ENCODE measurements around the gene KRTAP5-4. TPM values are rescaled to one million over a fixed set of nuclear protein-coding genes. Genes with fewer than 3 reads are reported as not detected.

KRTAP5-4 gene
- total and polyA plus RNA-seq, 10 donors, result not detected

- no peaks in the 10 kb centered on the region for H3K9me3 ChIP-seq
- 0 to 2% (median 1%) methylated on average over 11 to 124 of the region's 124 CpGs for WGBS, 5 donors
- H3K36me3 ChIP-seq, result no peaks in the 10 kb centered on the region
- DNase-seq, result peak; percentile 91
- intact Hi-C loops (cut with DNase I; ENCODE audit: low total_unique reads), result loop anchor here (10.0 kb wide), 1 partner anchor 368 kb away; no protein-coding TSS in a partner anchor
- H3K27ac ChIP-seq, result peak within 1 kb of the TSS; percentile 29 to 91 (median 78)
- H3K27me3 ChIP-seq (replicated peaks in 1 of 7), result peaks cover 0 to 88% (median 34%) of the 10 kb centered on the region in 7 donors
- H3K4me3 ChIP-seq, result peak within 1 kb of the TSS; percentile 38 to 79 (median 45)
- peak; percentile 31 to 60 (median 39) for TF ChIP-seq POLR2AphosphoS5 (IDR thresholded peaks at IDR 0.05)
- TF ChIP-seq, protein P1, sequence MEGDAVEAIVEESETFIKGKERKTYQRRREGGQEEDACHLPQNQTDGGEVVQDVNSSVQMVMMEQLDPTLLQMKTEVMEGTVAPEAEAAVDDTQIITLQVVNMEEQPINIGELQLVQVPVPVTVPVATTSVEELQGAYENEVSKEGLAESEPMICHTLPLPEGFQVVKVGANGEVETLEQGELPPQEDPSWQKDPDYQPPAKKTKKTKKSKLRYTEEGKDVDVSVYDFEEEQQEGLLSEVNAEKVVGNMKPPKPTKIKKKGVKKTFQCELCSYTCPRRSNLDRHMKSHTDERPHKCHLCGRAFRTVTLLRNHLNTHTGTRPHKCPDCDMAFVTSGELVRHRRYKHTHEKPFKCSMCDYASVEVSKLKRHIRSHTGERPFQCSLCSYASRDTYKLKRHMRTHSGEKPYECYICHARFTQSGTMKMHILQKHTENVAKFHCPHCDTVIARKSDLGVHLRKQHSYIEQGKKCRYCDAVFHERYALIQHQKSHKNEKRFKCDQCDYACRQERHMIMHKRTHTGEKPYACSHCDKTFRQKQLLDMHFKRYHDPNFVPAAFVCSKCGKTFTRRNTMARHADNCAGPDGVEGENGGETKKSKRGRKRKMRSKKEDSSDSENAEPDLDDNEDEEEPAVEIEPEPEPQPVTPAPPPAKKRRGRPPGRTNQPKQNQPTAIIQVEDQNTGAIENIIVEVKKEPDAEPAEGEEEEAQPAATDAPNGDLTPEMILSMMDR (IDR thresholded peaks at IDR 0.05 in 8 of 11, conservative IDR thresholded peaks at IDR 0.05 in 3 of 11), result no peak
- H3K4me1 ChIP-seq, result peaks cover 13 to 65% (median 39%) of the 10 kb centered on the region in 6 donors
Measured at GRCh38 chr11:1572197-1573076, 49.5 kb downstream of the KRTAP5-4 start, which contains the start of gene DUSP8. TSS of gene DUSP8 (minus strand) at chr11:1572271. CDS start at chr11:1565826, 6,445 bp downstream.

DNA sequence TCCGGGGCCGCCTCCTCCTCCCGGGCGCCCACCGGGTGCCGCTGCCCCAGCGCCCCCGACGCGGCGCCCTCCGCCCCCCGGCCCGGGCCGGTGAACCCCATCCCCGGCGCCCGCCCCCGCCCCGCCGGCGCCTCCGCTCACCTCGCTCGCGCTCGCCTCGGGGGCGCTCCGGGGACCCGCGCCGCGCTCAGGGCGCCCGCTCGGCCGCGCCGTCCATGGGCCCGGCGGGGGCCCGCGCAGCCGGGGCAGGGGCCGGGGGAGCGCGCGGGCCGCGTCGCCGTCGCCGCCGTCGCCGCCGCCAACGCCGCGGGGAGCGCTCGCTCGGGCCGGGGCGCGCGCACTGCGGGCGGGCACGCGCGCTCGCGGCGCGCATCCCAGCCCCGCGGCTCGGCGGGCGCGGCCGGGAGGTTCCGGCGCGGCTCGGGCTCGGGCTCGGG lies 50.2 kb downstream of the KRTAP5-4 start:
- intact Hi-C loops (cut with DNase I; ENCODE audit: low total_unique reads), result loop anchor here (10.0 kb wide), 1 partner anchor 367 kb away; no protein-coding TSS in a partner anchor

More for the DNA sequence above, 50.2 kb downstream of the KRTAP5-4 start:
- Histone ChIP-seq H3K4me3 (peak overlapping the region in 7 of 8 donors; percentile 17 to 79 (median 34)), H3K9me3 (no peaks in the 10 kb centered on the region), H3K27me3 (replicated peaks in 1 of 7) (peaks cover 0 to 84% (median 34%) of the 10 kb centered on the region in 7 donors), H3K27ac (peak overlapping the region in 3 of 8 donors; percentile 47 to 91 (median 86)), H3K36me3 (no peaks in the 10 kb centered on the region), H3K4me1 (peaks cover 13 to 71% (median 42%) of the 10 kb centered on the region in 6 donors)
- peak; percentile 78 for DNase-seq
- 1 to 2% (median 1%) methylated on average over 32 to 91 of the region's 91 CpGs; no CpG with 5 or more reads in 2 of the 5 donors for WGBS, 5 donors
- TF ChIP-seq POLR2A (IDR thresholded peaks at IDR 0.05) (no peak), POLR2AphosphoS5 (IDR thresholded peaks at IDR 0.05) (no peak)
- TF ChIP-seq, protein P1 (IDR thresholded peaks at IDR 0.05 in 8 of 11, conservative IDR thresholded peaks at IDR 0.05 in 3 of 11), result no peak

Other genes starting within 250 kb of the KRTAP5-4 start
- under 1 TPM; 0.26 to 0.77 (median 0.47) TPM for gene BRSK2, start 232.2 kb downstream of the KRTAP5-4 start, total RNA-seq
- gene BRSK2, start 232.2 kb downstream of the KRTAP5-4 start, polyA plus RNA-seq, result 1 to 10 TPM in 1 of 3 donors, under 1 TPM in 2; 0.17 to 1.5 (median 0.32) TPM
- gene MOB2, start 135.4 kb downstream of the KRTAP5-4 start, total RNA-seq, result 10 to 100 TPM; 28.1 to 49.8 (median 42.3) TPM
- gene MOB2, start 135.4 kb downstream of the KRTAP5-4 start, polyA plus RNA-seq, result 10 to 100 TPM; 30.5 to 51.5 (median 32.6) TPM
- 10 to 100 TPM in 1 of 7 donors, 1 to 10 TPM in 6; 1.4 to 18.4 (median 3.1) TPM for gene DUSP8, start 49.9 kb downstream of the KRTAP5-4 start, total RNA-seq
- gene DUSP8, start 49.9 kb downstream of the KRTAP5-4 start, polyA plus RNA-seq, result 1 to 10 TPM in 1 of 3 donors, under 1 TPM in 2; 0.38 to 3.2 (median 0.87) TPM
- not detected for gene KRTAP5-1, start 36.9 kb downstream of the KRTAP5-4 start, total RNA-seq
- not detected for gene KRTAP5-1, start 36.9 kb downstream of the KRTAP5-4 start, polyA plus RNA-seq
- not detected for gene KRTAP5-2, start 23.8 kb downstream of the KRTAP5-4 start, total RNA-seq
- not detected for gene KRTAP5-2, start 23.8 kb downstream of the KRTAP5-4 start, polyA plus RNA-seq
- gene KRTAP5-3, start 13.7 kb downstream of the KRTAP5-4 start, total RNA-seq, result not detected
- not detected for gene KRTAP5-3, start 13.7 kb downstream of the KRTAP5-4 start, polyA plus RNA-seq
- not detected for gene KRTAP5-5, start 7.6 kb upstream of the KRTAP5-4 start, total RNA-seq
- gene KRTAP5-5, start 7.6 kb upstream of the KRTAP5-4 start, polyA plus RNA-seq, result not detected
- gene KRTAP5-6, start 75.1 kb upstream of the KRTAP5-4 start, total RNA-seq, result not detected
- not detected for gene KRTAP5-6, start 75.1 kb upstream of the KRTAP5-4 start, polyA plus RNA-seq
- gene IFITM10, start 128.5 kb upstream of the KRTAP5-4 start, total RNA-seq, result 10 to 100 TPM in 2 of 7 donors, 1 to 10 TPM in 5; 6.7 to 41.6 (median 8.2) TPM
- 1 to 10 TPM in 2 of 3 donors, under 1 TPM in 1; 0.80 to 6.9 (median 2.4) TPM for gene IFITM10, start 128.5 kb upstream of the KRTAP5-4 start, polyA plus RNA-seq
- gene CTSD, start 141.8 kb upstream of the KRTAP5-4 start, total RNA-seq, result 1,000 to 10,000 TPM in 2 of 7 donors, 100 to 1,000 TPM in 5; 653 to 1,234 (median 749) TPM
- 1,000 to 10,000 TPM in 1 of 3 donors, 100 to 1,000 TPM in 2; 289 to 1,120 (median 418) TPM for gene CTSD, start 141.8 kb upstream of the KRTAP5-4 start, polyA plus RNA-seq
- not detected for gene SYT8, start 212.9 kb upstream of the KRTAP5-4 start, total RNA-seq
- gene SYT8, start 212.9 kb upstream of the KRTAP5-4 start, polyA plus RNA-seq, result under 1 TPM in 1 of 3 donors, not detected in 2; 0.83 TPM
- gene TNNI2, start 216.8 kb upstream of the KRTAP5-4 start, total RNA-seq, result 1 to 10 TPM; 2.3 to 8.6 (median 5.2) TPM
- 10 to 100 TPM in 2 of 3 donors, 1 to 10 TPM in 1; 7.3 to 21.8 (median 13.0) TPM for gene TNNI2, start 216.8 kb upstream of the KRTAP5-4 start, polyA plus RNA-seq
- gene LSP1, start 230.9 kb upstream of the KRTAP5-4 start, total RNA-seq, result 100 to 1,000 TPM; 227 to 422 (median 358) TPM
- gene LSP1, start 230.9 kb upstream of the KRTAP5-4 start, polyA plus RNA-seq, result 100 to 1,000 TPM; 136 to 350 (median 148) TPM

Measured in spleen (tissue), 11 donors.